ENCODE results near the gene LYVE1.

GRCh38 chr11:10528121-10528520 lies 40.3 kb downstream of the LYVE1 start:
- TF ChIP-seq POLR2A (IDR thresholded peaks at IDR 0.05) = no peak
- no peak for TF ChIP-seq CTCF (IDR thresholded peaks at IDR 0.05)
